HFF-Myc (cell line): ENCODE data around the gene CERS3.

Experiments
- DNase-seq: peaks from one replicate; pipeline ENCODE4 v3.0.0-alpha.2; 2011; ENCODE audit warnings: low read depth; ENCODE audit errors: extremely low read depth
- H3K4me3 ChIP-seq: replicated peaks from 2 replicates; pipeline ENCODE4 v1.5.1; 2011; ENCODE audit warnings: low read depth, mild to moderate bottlenecking, control low read depth, low read length
- TF ChIP-seq, protein P1 (sequence below): IDR thresholded peaks from 2 replicates; pipeline ENCODE4 v1.5.1; 2012; ENCODE audit warnings: mild to moderate bottlenecking, low read depth, low read length, control low read depth; ENCODE audit errors: missing control alignments

Gene CERS3

DNA sequence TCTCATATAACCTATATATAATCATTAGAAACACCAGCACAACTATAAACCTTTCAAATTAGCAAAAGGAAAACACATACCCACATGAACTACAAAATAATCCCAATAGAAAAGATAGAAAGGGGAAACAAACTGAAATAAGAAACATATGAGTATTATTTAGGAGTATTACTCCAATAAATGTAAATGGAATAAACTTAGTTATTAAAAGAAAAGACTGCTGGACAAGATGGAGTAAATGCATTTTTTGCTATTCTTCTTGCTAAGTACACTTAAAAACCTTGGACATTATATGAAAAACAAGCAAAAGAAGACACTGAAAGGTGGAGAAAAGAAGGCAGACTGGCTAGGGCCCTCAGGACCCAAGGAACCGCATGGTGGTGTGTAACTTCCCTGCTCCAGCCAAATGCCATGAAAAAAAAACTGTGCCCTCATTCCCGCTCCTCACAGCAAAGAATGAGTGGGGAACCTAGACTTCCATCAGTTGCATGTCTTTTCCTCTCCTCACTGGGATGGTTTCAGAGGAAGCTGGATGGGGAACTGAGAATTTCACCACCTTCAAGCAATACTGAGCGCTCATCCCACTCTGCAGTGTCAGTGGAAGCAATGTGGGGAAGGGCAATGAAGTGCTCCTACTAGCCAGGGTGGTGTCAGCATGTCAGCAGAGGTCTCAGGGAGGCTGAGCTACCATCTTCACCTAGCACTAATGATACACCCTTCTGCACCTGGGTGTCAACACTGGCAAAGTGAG is 143.3 kb downstream of the CERS3 start:
- TF ChIP-seq, protein P1, sequence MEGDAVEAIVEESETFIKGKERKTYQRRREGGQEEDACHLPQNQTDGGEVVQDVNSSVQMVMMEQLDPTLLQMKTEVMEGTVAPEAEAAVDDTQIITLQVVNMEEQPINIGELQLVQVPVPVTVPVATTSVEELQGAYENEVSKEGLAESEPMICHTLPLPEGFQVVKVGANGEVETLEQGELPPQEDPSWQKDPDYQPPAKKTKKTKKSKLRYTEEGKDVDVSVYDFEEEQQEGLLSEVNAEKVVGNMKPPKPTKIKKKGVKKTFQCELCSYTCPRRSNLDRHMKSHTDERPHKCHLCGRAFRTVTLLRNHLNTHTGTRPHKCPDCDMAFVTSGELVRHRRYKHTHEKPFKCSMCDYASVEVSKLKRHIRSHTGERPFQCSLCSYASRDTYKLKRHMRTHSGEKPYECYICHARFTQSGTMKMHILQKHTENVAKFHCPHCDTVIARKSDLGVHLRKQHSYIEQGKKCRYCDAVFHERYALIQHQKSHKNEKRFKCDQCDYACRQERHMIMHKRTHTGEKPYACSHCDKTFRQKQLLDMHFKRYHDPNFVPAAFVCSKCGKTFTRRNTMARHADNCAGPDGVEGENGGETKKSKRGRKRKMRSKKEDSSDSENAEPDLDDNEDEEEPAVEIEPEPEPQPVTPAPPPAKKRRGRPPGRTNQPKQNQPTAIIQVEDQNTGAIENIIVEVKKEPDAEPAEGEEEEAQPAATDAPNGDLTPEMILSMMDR: no peak
- no peak for DNase-seq
- no peak overlapping the region for H3K4me3 ChIP-seq

DNA sequence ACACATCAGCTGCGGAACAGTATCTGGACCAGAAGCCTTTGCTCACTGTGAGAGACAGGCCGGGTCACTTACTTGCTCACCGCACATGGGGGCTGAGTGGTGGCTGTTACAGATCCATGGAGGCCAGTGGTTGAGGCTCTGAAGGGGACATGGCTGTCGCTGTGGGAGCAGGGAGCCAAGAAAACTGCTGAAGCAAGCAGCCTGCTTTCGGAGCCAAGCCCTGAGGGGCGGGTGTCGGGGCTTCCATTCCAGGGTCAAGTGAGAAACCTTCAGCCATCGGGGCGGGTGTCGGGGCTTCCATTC is 144.7 kb downstream of the CERS3 start:
- DNase-seq: no peak
- TF ChIP-seq, protein P1: no peak

DNA sequence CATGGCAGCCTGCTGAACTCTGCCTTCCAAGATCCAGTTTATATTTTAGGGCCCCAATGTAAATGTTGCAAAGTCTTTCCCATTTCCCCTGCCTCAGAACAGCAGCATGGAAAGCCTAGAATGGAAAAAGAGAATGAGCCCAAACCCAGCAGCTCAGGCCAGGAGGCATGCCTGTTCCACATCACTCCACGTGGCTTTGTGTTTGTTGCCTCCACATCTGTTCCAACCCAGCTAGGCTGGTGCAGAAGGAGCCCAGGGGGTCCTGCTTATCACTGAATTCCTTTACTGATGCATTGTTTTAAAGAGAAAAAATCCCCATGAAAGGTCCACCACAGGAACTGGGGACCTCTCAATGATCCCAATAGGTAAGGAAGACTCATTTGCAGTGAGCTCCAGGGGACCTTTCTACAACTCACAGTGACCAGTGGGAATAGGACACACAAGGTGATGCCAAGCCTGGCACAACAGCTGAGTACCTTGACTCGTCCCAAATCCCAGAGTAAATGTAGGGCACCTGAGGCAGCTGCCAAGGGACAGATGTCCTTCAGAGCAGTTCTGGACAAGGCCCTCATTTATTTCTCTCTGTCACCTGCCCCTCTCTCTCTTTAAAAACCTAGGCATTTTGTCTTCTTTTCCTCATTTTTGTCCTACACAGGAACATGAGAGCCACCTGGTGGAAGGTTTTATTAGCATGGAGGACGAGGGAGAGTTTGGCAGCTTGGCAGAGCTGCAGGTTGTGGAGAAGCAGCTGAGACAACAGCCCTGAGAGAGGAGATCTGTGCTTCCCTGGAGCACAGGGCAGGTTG is 145.2 kb downstream of the CERS3 start:
- no peak for DNase-seq
- TF ChIP-seq, protein P1: no peak
- no peak overlapping the region for H3K4me3 ChIP-seq

More for the DNA sequence above, 144.7 kb downstream of the CERS3 start:
- no peak overlapping the region for H3K4me3 ChIP-seq

DNA sequence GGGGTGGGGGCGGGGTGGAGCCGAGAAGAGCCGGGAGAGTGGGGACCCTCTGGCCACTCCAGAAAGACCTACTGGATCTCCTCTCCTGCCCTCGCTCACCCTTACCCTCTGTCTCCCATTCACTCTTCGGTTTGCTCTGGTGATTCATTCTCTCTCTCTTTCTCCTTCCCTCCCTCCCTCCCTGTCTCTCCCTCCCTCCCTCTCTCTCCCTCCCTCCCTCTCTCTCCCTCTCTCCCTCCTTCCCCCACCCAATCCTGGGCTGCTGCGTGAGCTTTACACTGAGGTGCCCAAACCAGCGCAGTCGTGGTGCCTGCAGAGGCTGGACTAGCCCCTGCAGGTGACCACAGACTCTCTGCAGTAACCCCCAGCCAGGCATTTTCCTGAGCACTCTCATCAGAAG is 154.8 kb downstream of the CERS3 start:
- H3K4me3 ChIP-seq: no peak overlapping the region
- DNase-seq: no peak
- TF ChIP-seq, protein P1: no peak

DNA sequence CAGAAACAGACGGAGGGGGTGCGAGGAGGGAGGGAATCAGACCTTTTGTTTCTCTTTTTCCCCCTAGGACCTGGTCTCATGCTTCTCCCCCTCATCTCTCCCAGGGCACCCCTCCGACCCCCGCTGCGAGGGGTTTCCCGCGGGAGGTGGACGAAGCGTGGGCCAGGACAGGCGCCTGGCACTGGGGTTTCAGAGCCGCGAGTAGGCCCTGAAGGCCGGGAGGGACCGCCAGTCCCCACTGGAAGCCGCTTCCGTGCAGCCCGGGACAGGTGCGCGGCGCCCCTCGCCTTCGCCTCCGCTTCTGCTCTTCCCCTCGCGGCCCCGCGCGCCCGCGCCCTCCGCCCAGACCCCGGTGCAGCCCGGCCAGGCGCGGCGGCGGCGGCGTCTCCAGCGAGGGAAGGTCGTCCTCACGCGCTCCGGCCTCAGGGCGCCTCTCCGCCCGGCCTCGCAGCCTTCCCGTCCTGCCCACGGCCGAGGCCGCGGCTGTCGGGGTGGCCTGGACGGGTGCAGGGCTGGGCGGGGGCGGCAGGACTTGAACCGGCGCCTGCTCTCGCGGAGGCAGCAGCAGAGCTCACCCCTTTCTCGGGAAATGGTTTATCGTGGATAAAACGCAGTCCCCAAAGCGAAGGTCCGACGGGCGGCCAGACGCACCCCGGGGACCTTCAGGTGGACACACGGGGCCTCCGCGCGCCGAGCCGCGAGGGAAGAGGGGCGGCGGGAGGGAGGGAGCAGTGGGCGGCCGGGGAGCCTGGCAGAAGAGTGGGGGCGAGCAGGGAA is 155.4 kb downstream of the CERS3 start:
- H3K4me3 ChIP-seq: no peak overlapping the region
- TF ChIP-seq, protein P1: no peak
- DNase-seq: no peak

DNA sequence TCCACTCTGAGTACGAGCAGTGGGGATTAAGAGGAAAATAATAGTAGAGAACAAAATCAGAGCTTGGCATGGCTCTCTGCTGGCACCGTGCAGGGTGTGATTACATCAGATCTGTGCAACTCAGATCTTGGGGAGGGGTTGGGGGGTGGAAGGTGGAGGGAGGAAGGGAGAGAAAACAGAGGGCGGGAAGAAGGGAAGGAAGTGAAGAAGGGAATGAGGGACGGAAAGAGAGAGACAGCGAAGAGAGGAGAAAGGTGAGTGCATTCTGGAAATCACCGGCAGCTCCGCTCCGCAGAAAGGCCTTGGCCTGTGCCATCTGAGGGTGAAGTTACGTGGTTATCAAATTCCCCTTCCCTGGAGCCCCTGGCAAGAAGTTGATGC is 156.0 kb downstream of the CERS3 start:
- TF ChIP-seq, protein P1: no peak
- H3K4me3 ChIP-seq: no peak overlapping the region
- no peak for DNase-seq
